ENCODE results near the gene CYP26B1.
"Not testable (repeated sequence)": the region's sequence is repeated elsewhere in the genome, so short reads cannot be mapped to it uniquely, and the experiment has no call there.

Gene CYP26B1

GRCh38 chr2:72086871-72087633 lies 60.6 kb downstream of the CYP26B1 start:
- DNase-seq (ENCODE audit: low read depth in 2 of 3, low spot score in 1 of 3): not testable (repeated sequence)

GRCh38 chr2:72085513-72085912 lies 62.1 kb downstream of the CYP26B1 start:
- DNase-seq (ENCODE audit: low read depth in 2 of 3, low spot score in 1 of 3): no peak

DNA sequence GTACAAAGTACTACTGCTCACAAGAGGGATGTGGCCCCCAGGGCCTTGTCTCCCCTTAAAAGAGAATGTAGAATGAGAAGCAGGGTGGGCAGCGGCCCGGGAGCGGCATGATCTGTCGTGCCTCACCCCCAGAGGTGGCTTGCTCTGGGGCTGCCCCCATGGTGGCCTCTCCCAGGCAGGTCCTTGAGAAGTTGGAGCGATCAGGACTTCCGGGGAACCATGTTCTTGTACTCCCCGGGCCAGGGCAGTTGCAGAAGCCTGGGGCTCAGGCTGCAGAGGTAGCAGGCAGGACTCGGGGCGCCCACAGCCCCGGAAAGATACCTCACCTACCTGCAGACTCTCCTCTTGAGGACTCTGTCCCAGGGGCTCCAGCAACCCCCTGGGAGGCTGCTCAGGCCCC lies 62.6 kb downstream of the CYP26B1 start:
- no peak for DNase-seq (ENCODE audit: low read depth in 2 of 3, low spot score in 1 of 3)

GRCh38 chr2:72084584-72084976 lies 63.1 kb downstream of the CYP26B1 start:
- DNase-seq (ENCODE audit: low read depth in 2 of 3, low spot score in 1 of 3): no peak

GRCh38 chr2:72083751-72084583 lies 63.7 kb downstream of the CYP26B1 start:
- no peak for DNase-seq (ENCODE audit: low read depth in 2 of 3, low spot score in 1 of 3)

- DNase-seq (ENCODE audit: low read depth in 2 of 3, low spot score in 1 of 3): no peak
Observed at GRCh38 chr2:72082887-72083286, 64.8 kb downstream of the CYP26B1 start.

- no peak for DNase-seq (ENCODE audit: low read depth in 2 of 3, low spot score in 1 of 3)
Observed at GRCh38 chr2:72082021-72082601, 65.6 kb downstream of the CYP26B1 start.

- no peak for DNase-seq (ENCODE audit: low read depth in 2 of 3, low spot score in 1 of 3)
Observed at GRCh38 chr2:72081451-72081850, 66.2 kb downstream of the CYP26B1 start.

DNA sequence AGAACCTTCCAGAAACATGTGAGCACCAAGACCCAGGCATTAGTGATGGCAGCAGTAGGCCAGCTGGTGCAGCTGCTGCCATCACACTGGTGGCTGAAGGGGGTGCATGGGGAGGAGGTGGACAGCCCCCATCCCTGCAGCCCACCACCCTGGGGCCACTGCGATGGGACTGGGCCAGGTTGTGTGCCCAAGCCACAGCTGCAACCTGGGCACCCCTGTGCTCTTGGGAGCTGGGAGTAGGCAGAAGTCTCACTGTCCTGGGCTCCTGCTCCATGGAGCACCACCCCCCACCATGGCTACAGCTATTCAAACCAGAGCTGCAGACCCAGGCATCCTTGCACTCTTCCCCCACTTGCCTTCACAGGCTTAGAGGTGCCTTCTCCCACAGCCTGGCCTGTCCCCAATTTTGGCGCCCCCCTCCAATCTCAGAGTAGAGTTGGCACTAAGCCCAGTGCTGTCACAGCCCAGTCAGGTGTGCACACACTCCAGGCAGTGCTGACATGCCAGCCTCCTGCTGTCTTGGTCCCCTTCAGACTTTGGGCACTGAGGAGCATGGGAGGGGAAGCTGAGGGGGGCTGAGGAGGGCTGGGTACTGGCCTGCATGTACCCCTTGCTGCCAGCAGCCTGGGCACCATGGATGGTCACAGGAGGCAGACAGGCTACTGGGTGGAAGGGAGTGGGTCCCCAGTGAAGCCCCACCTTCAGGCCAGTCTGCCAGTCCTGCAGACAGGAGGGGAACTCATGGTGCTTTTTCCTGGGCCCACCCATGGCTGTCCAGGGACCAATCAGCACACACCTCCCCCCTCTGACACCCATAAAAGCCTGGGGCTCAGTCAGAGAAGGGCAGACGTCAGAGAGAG lies 67.1 kb downstream of the CYP26B1 start:
- DNase-seq (ENCODE audit: low read depth in 2 of 3, low spot score in 1 of 3): no peak

All from stimulated activated CD4-positive, alpha-beta T cell treated with anti-CD3 and anti-CD28 coated beads, Interleukin-12 subunit alpha, Interleukin-12 subunit beta, amount 100 ng/mL, for 48 hours (primary cell).